A673 (cell line): ENCODE data around the gene TREML2.

ENCODE experiments used
- EZH2 ChIP-seq: fragments of 200-600 bp; sonication (generic); IDR thresholded peaks from 2 replicates; pipeline ENCODE4 v1.6.1; 2017; ENCODE audit warnings: borderline replicate concordance, low read depth, mild to moderate bottlenecking, mixed read lengths, antibody characterized with exemption, low read length; ENCODE audit not compliant: poor library complexity, severe bottlenecking
- TF ChIP-seq, protein P1 (sequence below): fragments of 300-800, 200-600 bp; sonication (generic); conservative IDR thresholded peaks from 2 replicates; pipeline ENCODE4 v1.5.1; 2017; ENCODE audit warnings: low read depth, mild to moderate bottlenecking, antibody characterized with exemption, low read length, moderate library complexity, mixed read lengths

GRCh38 chr6:41186031-41186562 is 14.9 kb downstream of the TREML2 start:
- TF ChIP-seq, protein P1, sequence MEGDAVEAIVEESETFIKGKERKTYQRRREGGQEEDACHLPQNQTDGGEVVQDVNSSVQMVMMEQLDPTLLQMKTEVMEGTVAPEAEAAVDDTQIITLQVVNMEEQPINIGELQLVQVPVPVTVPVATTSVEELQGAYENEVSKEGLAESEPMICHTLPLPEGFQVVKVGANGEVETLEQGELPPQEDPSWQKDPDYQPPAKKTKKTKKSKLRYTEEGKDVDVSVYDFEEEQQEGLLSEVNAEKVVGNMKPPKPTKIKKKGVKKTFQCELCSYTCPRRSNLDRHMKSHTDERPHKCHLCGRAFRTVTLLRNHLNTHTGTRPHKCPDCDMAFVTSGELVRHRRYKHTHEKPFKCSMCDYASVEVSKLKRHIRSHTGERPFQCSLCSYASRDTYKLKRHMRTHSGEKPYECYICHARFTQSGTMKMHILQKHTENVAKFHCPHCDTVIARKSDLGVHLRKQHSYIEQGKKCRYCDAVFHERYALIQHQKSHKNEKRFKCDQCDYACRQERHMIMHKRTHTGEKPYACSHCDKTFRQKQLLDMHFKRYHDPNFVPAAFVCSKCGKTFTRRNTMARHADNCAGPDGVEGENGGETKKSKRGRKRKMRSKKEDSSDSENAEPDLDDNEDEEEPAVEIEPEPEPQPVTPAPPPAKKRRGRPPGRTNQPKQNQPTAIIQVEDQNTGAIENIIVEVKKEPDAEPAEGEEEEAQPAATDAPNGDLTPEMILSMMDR: no peak
- TF ChIP-seq EZH2: no peak
